Testis (tissue), 3 donors: ENCODE results near the gene MOK. TPM values are rescaled to one million over a fixed set of nuclear protein-coding genes. Genes with fewer than 3 reads are reported as not detected.

Experiments used
- DNase-seq: peaks from one replicate; pipeline ENCODE4 v3.0.0-alpha.2; 2019
- H3K27ac ChIP-seq, 2 donors: fragments of 200-600 bp; sonication (generic); one replicate each; pipeline ENCODE4 v1.5.1; 2019
- H3K27me3 ChIP-seq: fragments of 200-600 bp; sonication (generic); one replicate; pipeline ENCODE4 v1.5.1; 2019
- H3K36me3 ChIP-seq: fragments of 200-600 bp; sonication (generic); one replicate; pipeline ENCODE4 v1.5.1; 2017; ENCODE audit warnings: low read depth; ENCODE audit errors: missing control alignments
- H3K4me1 ChIP-seq: fragments of 200-600 bp; sonication (generic); one replicate; pipeline ENCODE4 v1.5.1; 2019
- H3K4me3 ChIP-seq, 2 donors: fragments of 200-600 bp; sonication (generic); one replicate each; pipeline ENCODE4 v1.5.1; 2017 to 2019
- H3K9me3 ChIP-seq: fragments of 200-600 bp; sonication (generic); one replicate; pipeline ENCODE4 v1.5.1; 2017
- CTCF ChIP-seq, 3 experiments: fragments of 450-650 bp in 2 of 3; fragments of 200-600 bp in 1 of 3; sonication (generic) in 1 of 3; IDR thresholded peaks; one replicate each; pipeline ENCODE4 v1.5.1; 2016 to 2019; ENCODE audit warnings: antibody characterized with exemption in 3 of 3, mild to moderate bottlenecking in 2 of 3, moderate library complexity in 1 of 3
- POLR2A ChIP-seq: fragments of 450-650 bp; IDR thresholded peaks from one replicate; pipeline ENCODE4 v1.6.1; 2017; ENCODE audit warnings: antibody characterized with exemption, mild to moderate bottlenecking, moderate library complexity
- WGBS, 2 donors: methylation state at CpG; one replicate each; pipeline ENCODE4 v1.1.5; 2018; 5-methylcytosine and 5-hydroxymethylcytosine counted together
- intact Hi-C: fragments of 100-400 bp; cut with DNase I; formaldehyde crosslinking; loops from one replicate; pipeline ENCODE4 v1.15.1; 2023; ENCODE audit warnings: low total_unique reads
- polyA plus RNA-seq: library from polyadenylated mRNA; stranded (reverse); fragments of 350-450 nt; fragmentation: Illumina TruSeq; extraction: RNeasy Lipid Tissue Mini Kit (QIAGEN cat#74804); gene quantifications from one replicate; pipeline ENCODE4 v1.2.3, GENCODE V29; 2014; ENCODE audit warnings: low read depth, low replicate concordance; ENCODE audit not compliant: insufficient read depth
- total RNA-seq, 2 donors: library from RNA; depleted of rRNA; stranded (reverse); fragments of >200 nt; gene quantifications; one replicate each; pipeline ENCODE4 v1.2.3, GENCODE V29; 2016

The MOK gene
- total and polyA plus RNA-seq, 3 donors from 2014 or later: 157 to 188 (median 171) TPM

- intact Hi-C loops: no loop called here
Observed at GRCh38 chr14:102233081-102233480, 71.9 kb downstream of the MOK start.

GRCh38 chr14:102232348-102232625 is 72.7 kb downstream of the MOK start:
- intact Hi-C loops: no loop called here
- H3K36me3 ChIP-seq: no peaks in the 10 kb centered on the region
- no peaks in the 10 kb centered on the region for H3K27me3 ChIP-seq
- H3K4me3 ChIP-seq: no peak overlapping the region
- WGBS, 2 donors: 94 to 96% methylated on average over 8 to 9 of the region's 9 CpGs
- no peak overlapping the region for H3K27ac ChIP-seq
- H3K9me3 ChIP-seq: no peaks in the 10 kb centered on the region
- H3K4me1 ChIP-seq: peaks cover 11% of the 10 kb centered on the region
- TF ChIP-seq CTCF (IDR thresholded peaks at IDR 0.05): no peak
- TF ChIP-seq POLR2A: no peak
- DNase-seq: no peak

More at GRCh38 chr14:102233081-102233480, 71.9 kb downstream of the MOK start:
- H3K27ac ChIP-seq: no peak overlapping the region
- TF ChIP-seq POLR2A: no peak
- TF ChIP-seq CTCF (IDR thresholded peaks at IDR 0.05): no peak
- H3K27me3 ChIP-seq: no peaks in the 10 kb centered on the region
- no peaks in the 10 kb centered on the region for H3K36me3 ChIP-seq
- no peaks in the 10 kb centered on the region for H3K9me3 ChIP-seq
- peaks cover 7% of the 10 kb centered on the region for H3K4me1 ChIP-seq
- no peak overlapping the region for H3K4me3 ChIP-seq
- no peak for DNase-seq
- WGBS, 2 donors: 87 to 91% methylated on average over 5 to 6 of the region's 6 CpGs

- Histone ChIP-seq H3K4me1 (peaks cover 17% of the 10 kb centered on the region), H3K27me3 (no peaks in the 10 kb centered on the region), H3K4me3 (no peak overlapping the region), H3K9me3 (no peaks in the 10 kb centered on the region), H3K36me3 (no peaks in the 10 kb centered on the region), H3K27ac (no peak overlapping the region)
- TF ChIP-seq POLR2A: no peak
- TF ChIP-seq CTCF (IDR thresholded peaks at IDR 0.05): no peak
- intact Hi-C loops: no loop called here
- DNase-seq: no peak
- WGBS, 2 donors: 89 to 90% methylated on average over 21 to 22 of the region's 22 CpGs
Observed at GRCh38 chr14:102231476-102232347, 73.3 kb downstream of the MOK start.

- WGBS, 2 donors: 84 to 88% methylated on average over 21 to 22 of the region's 22 CpGs
- Histone ChIP-seq H3K36me3 (no peaks in the 10 kb centered on the region), H3K9me3 (no peaks in the 10 kb centered on the region), H3K4me3 (no peak overlapping the region), H3K27ac (no peak overlapping the region), H3K4me1 (peaks cover 17% of the 10 kb centered on the region), H3K27me3 (no peaks in the 10 kb centered on the region)
- intact Hi-C loops: no loop called here
- DNase-seq: no peak
- no peak for TF ChIP-seq POLR2A
- TF ChIP-seq CTCF (IDR thresholded peaks at IDR 0.05): no peak
Observed at GRCh38 chr14:102230481-102231210, 74.3 kb downstream of the MOK start.
